ENCODE results near the gene BEST1. TPM values are rescaled to one million over a fixed set of nuclear protein-coding genes. Genes with fewer than 3 reads are reported as not detected.

BEST1 gene
- 0.11 TPM for polyA plus RNA-seq (2013, experiment 1 of 2)
- polyA plus RNA-seq (2013, experiment 2 of 2), result 0.10 TPM

- no peak within 1 kb of the TSS for H2BK120ac ChIP-seq (ENCODE audit: low read depth, low read length)
- no peak within 1 kb of the TSS for H3K23ac ChIP-seq (ENCODE audit: low read depth, low read length, poor library complexity)
- H3K79me1 ChIP-seq (ENCODE audit: low read depth, low read length), result no peaks in the 10 kb centered on the region
- H3K9ac ChIP-seq (ENCODE audit: low read depth, low read length, poor library complexity), result no peak within 1 kb of the TSS
- no peak within 1 kb of the TSS for H4K91ac ChIP-seq (ENCODE audit: low read depth, low read length, poor library complexity)
- peaks cover 6 to 7% of the 10 kb centered on the region in 2 donors for H3K4me1 ChIP-seq (ENCODE audit: control insufficient read depth in 2 of 2, insufficient read depth in 1 of 2, low read depth in 1 of 2, low read length in 2 of 2)
- no peak within 1 kb of the TSS for H2BK12ac ChIP-seq (ENCODE audit: low read length)
- H3K9me3 ChIP-seq (replicated peaks in 1 of 2; ENCODE audit: control insufficient read depth in 2 of 2, insufficient read depth in 1 of 2, low read depth in 1 of 2, low read length in 2 of 2), result no peaks in the 10 kb centered on the region
- H2AK5ac ChIP-seq (ENCODE audit: low read depth, low read length), result no peak within 1 kb of the TSS
- no peaks in the 10 kb centered on the region for H3K36me3 ChIP-seq (replicated peaks in 1 of 2; ENCODE audit: control insufficient read depth in 2 of 2, insufficient read depth in 2 of 2, low read length in 2 of 2)
- H3K14ac ChIP-seq (ENCODE audit: low read length), result no peak within 1 kb of the TSS
- no peak within 1 kb of the TSS for H3K4ac ChIP-seq (ENCODE audit: low read length)
- no peak within 1 kb of the TSS for H3K27ac ChIP-seq (replicated peaks; ENCODE audit: low read length)
- H2AFZ ChIP-seq (ENCODE audit: low read length), result peak within 1 kb of the TSS; percentile 47
- H2BK5ac ChIP-seq (ENCODE audit: low read length), result no peak within 1 kb of the TSS
- no peak for DNase-seq (ENCODE audit: low spot score)
- H4K8ac ChIP-seq (ENCODE audit: low read depth, low read length), result no peak within 1 kb of the TSS
- H3K27me3 ChIP-seq (ENCODE audit: control insufficient read depth in 3 of 3, insufficient read depth in 3 of 3, low read depth in 1 of 3, low read length in 3 of 3), result peaks cover under 1 to 11% (median 9%) of the 10 kb centered on the region in 3 experiments
- H3K4me3 ChIP-seq (ENCODE audit: low read length in 2 of 2), result no peak within 1 kb of the TSS
- no peak within 1 kb of the TSS for H2BK15ac ChIP-seq (ENCODE audit: low read length)
- no CpG with 5 or more reads among the region's 8 CpGs for WGBS, 2 donors (ENCODE audit: extremely low coverage in 2 of 2, insufficient read length in 2 of 2, insufficient replicate concordance in 1 of 2)
- H3K18ac ChIP-seq (ENCODE audit: low read length), result no peak within 1 kb of the TSS
- H3K4me2 ChIP-seq (ENCODE audit: insufficient read depth, low read length, poor library complexity, severe bottlenecking), result no peak within 1 kb of the TSS
Observed at GRCh38 chr11:61950035-61950547, at the start of gene BEST1. Gene BEST1 (plus strand): TSS chr11:61950351. CDS start chr11:61951807, 1,456 bp downstream.

GRCh38 chr11:61901397-61901796 is 48.8 kb upstream of the BEST1 start:
- H3K27me3 ChIP-seq (ENCODE audit: control insufficient read depth in 3 of 3, insufficient read depth in 3 of 3, low read depth in 1 of 3, low read length in 3 of 3), result no peaks in the 10 kb centered on the region
- H2BK5ac ChIP-seq (ENCODE audit: low read length), result no peak overlapping the region
- H3K9ac ChIP-seq (ENCODE audit: low read depth, low read length, poor library complexity), result no peak overlapping the region
- H3K4me1 ChIP-seq (ENCODE audit: control insufficient read depth in 2 of 2, insufficient read depth in 1 of 2, low read depth in 1 of 2, low read length in 2 of 2), result peaks cover 7 to 10% of the 10 kb centered on the region in 2 donors
- no peak overlapping the region for H3K4ac ChIP-seq (ENCODE audit: low read length)
- peak overlapping the region; percentile 34 for H2AK5ac ChIP-seq (ENCODE audit: low read depth, low read length)
- H3K4me3 ChIP-seq (ENCODE audit: low read length in 2 of 2), result no peak overlapping the region
- no CpG with 5 or more reads among the region's 10 CpGs for WGBS, 2 donors (ENCODE audit: extremely low coverage in 2 of 2, insufficient read length in 2 of 2, insufficient replicate concordance in 1 of 2)
- H3K36me3 ChIP-seq (replicated peaks in 1 of 2; ENCODE audit: control insufficient read depth in 2 of 2, insufficient read depth in 2 of 2, low read length in 2 of 2), result no peaks in the 10 kb centered on the region
- H2BK120ac ChIP-seq (ENCODE audit: low read depth, low read length), result no peak overlapping the region
- no peak overlapping the region for H4K8ac ChIP-seq (ENCODE audit: low read depth, low read length)
- DNase-seq (ENCODE audit: low spot score), result no peak
- no peak overlapping the region for H4K91ac ChIP-seq (ENCODE audit: low read depth, low read length, poor library complexity)
- no peak overlapping the region for H2BK15ac ChIP-seq (ENCODE audit: low read length)
- H2BK12ac ChIP-seq (ENCODE audit: low read length), result no peak overlapping the region
- no peak overlapping the region for H3K4me2 ChIP-seq (ENCODE audit: insufficient read depth, low read length, poor library complexity, severe bottlenecking)
- H3K27ac ChIP-seq (replicated peaks; ENCODE audit: low read length), result no peak overlapping the region
- no peak overlapping the region for H2AFZ ChIP-seq (ENCODE audit: low read length)
- H3K14ac ChIP-seq (ENCODE audit: low read length), result no peak overlapping the region
- H3K79me1 ChIP-seq (ENCODE audit: low read depth, low read length), result peaks cover 2% of the 10 kb centered on the region
- no peaks in the 10 kb centered on the region for H3K9me3 ChIP-seq (replicated peaks in 1 of 2; ENCODE audit: control insufficient read depth in 2 of 2, insufficient read depth in 1 of 2, low read depth in 1 of 2, low read length in 2 of 2)
- H3K23ac ChIP-seq (ENCODE audit: low read depth, low read length, poor library complexity), result no peak overlapping the region
- no peak overlapping the region for H3K18ac ChIP-seq (ENCODE audit: low read length)

GRCh38 chr11:61902313-61902712 is 47.8 kb upstream of the BEST1 start:
- DNase-seq (ENCODE audit: low spot score), result no peak
- Histone ChIP-seq H3K27ac (replicated peaks; ENCODE audit: low read length) (no peak overlapping the region), H3K4me3 (ENCODE audit: low read length in 2 of 2) (no peak overlapping the region), H2BK120ac (ENCODE audit: low read depth, low read length) (no peak overlapping the region), H2AK5ac (ENCODE audit: low read depth, low read length) (no peak overlapping the region), H4K91ac (ENCODE audit: low read depth, low read length, poor library complexity) (no peak overlapping the region), H3K9ac (ENCODE audit: low read depth, low read length, poor library complexity) (no peak overlapping the region), H3K4me2 (ENCODE audit: insufficient read depth, low read length, poor library complexity, severe bottlenecking) (no peak overlapping the region), H3K9me3 (replicated peaks in 1 of 2; ENCODE audit: control insufficient read depth in 2 of 2, insufficient read depth in 1 of 2, low read depth in 1 of 2, low read length in 2 of 2) (no peaks in the 10 kb centered on the region), H3K4ac (ENCODE audit: low read length) (no peak overlapping the region), H2BK12ac (ENCODE audit: low read length) (no peak overlapping the region), H2BK15ac (ENCODE audit: low read length) (no peak overlapping the region), H3K36me3 (replicated peaks in 1 of 2; ENCODE audit: control insufficient read depth in 2 of 2, insufficient read depth in 2 of 2, low read length in 2 of 2) (no peaks in the 10 kb centered on the region), H2AFZ (ENCODE audit: low read length) (no peak overlapping the region), H3K18ac (ENCODE audit: low read length) (no peak overlapping the region), H3K14ac (ENCODE audit: low read length) (no peak overlapping the region), H3K4me1 (ENCODE audit: control insufficient read depth in 2 of 2, insufficient read depth in 1 of 2, low read depth in 1 of 2, low read length in 2 of 2) (peaks cover 7 to 9% of the 10 kb centered on the region in 2 donors), H3K79me1 (ENCODE audit: low read depth, low read length) (peaks cover 2% of the 10 kb centered on the region), H3K27me3 (ENCODE audit: control insufficient read depth in 3 of 3, insufficient read depth in 3 of 3, low read depth in 1 of 3, low read length in 3 of 3) (no peaks in the 10 kb centered on the region), H4K8ac (ENCODE audit: low read depth, low read length) (no peak overlapping the region), H3K23ac (ENCODE audit: low read depth, low read length, poor library complexity) (no peak overlapping the region), H2BK5ac (ENCODE audit: low read length) (no peak overlapping the region)
- WGBS, 2 donors (ENCODE audit: extremely low coverage in 2 of 2, insufficient read length in 2 of 2, insufficient replicate concordance in 1 of 2), result no CpG with 5 or more reads among the region's 11 CpGs

DNA sequence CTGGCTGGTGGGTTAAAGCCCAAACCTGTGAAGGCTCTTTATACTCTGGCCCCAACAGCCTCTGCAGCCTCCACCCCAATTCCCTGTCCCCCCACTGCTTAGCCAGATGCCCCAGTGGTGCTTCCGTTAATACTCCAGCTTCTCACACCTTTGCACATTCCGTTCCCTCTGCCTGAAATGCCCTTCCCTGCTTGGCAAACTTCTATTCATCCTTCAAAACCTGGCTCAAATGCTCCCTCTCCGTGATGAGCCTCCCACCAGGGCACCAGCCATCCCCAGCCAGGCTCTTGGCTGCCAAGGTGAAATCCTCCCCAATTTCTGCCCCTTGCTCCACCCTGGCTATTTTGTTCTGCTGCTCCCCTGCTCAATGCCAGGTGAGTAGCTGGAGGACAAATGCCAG is 46.3 kb upstream of the BEST1 start:
- peak overlapping the region; percentile 38 for H2BK15ac ChIP-seq (ENCODE audit: low read length)
- no peak for DNase-seq (ENCODE audit: low spot score)
- peaks cover 7 to 12% of the 10 kb centered on the region in 2 donors for H3K4me1 ChIP-seq (ENCODE audit: control insufficient read depth in 2 of 2, insufficient read depth in 1 of 2, low read depth in 1 of 2, low read length in 2 of 2)
- H2BK120ac ChIP-seq (ENCODE audit: low read depth, low read length), result no peak overlapping the region
- H3K18ac ChIP-seq (ENCODE audit: low read length), result peak overlapping the region; percentile 13
- no peak overlapping the region for H3K27ac ChIP-seq (replicated peaks; ENCODE audit: low read length)
- no peak overlapping the region for H2AFZ ChIP-seq (ENCODE audit: low read length)
- no peak overlapping the region for H3K4ac ChIP-seq (ENCODE audit: low read length)
- no peaks in the 10 kb centered on the region for H3K36me3 ChIP-seq (replicated peaks in 1 of 2; ENCODE audit: control insufficient read depth in 2 of 2, insufficient read depth in 2 of 2, low read length in 2 of 2)
- H4K91ac ChIP-seq (ENCODE audit: low read depth, low read length, poor library complexity), result no peak overlapping the region
- no peaks in the 10 kb centered on the region for H3K27me3 ChIP-seq (ENCODE audit: control insufficient read depth in 3 of 3, insufficient read depth in 3 of 3, low read depth in 1 of 3, low read length in 3 of 3)
- no peak overlapping the region for H2BK5ac ChIP-seq (ENCODE audit: low read length)
- H4K8ac ChIP-seq (ENCODE audit: low read depth, low read length), result no peak overlapping the region
- peak overlapping the region; percentile 79 for H2BK12ac ChIP-seq (ENCODE audit: low read length)
- H3K4me2 ChIP-seq (ENCODE audit: insufficient read depth, low read length, poor library complexity, severe bottlenecking), result peak overlapping the region; percentile 63
- no CpG with 5 or more reads among the region's 3 CpGs for WGBS, 2 donors (ENCODE audit: extremely low coverage in 2 of 2, insufficient read length in 2 of 2, insufficient replicate concordance in 1 of 2)
- H3K79me1 ChIP-seq (ENCODE audit: low read depth, low read length), result peaks cover 2% of the 10 kb centered on the region
- peak overlapping the region; percentile 38 for H2AK5ac ChIP-seq (ENCODE audit: low read depth, low read length)
- H3K9me3 ChIP-seq (replicated peaks in 1 of 2; ENCODE audit: control insufficient read depth in 2 of 2, insufficient read depth in 1 of 2, low read depth in 1 of 2, low read length in 2 of 2), result no peaks in the 10 kb centered on the region
- no peak overlapping the region for H3K14ac ChIP-seq (ENCODE audit: low read length)
- H3K9ac ChIP-seq (ENCODE audit: low read depth, low read length, poor library complexity), result no peak overlapping the region
- no peak overlapping the region for H3K4me3 ChIP-seq (ENCODE audit: low read length in 2 of 2)
- H3K23ac ChIP-seq (ENCODE audit: low read depth, low read length, poor library complexity), result no peak overlapping the region
